ENCODE data around the gene CUX1.
A peak's percentile ranks its signal among the peaks of the same experiment; 100 is the strongest.
"Not testable (repeated sequence)": the region's sequence is repeated elsewhere in the genome, so short reads cannot be mapped to it uniquely, and the experiment has no call there.

The CUX1 gene

DNA sequence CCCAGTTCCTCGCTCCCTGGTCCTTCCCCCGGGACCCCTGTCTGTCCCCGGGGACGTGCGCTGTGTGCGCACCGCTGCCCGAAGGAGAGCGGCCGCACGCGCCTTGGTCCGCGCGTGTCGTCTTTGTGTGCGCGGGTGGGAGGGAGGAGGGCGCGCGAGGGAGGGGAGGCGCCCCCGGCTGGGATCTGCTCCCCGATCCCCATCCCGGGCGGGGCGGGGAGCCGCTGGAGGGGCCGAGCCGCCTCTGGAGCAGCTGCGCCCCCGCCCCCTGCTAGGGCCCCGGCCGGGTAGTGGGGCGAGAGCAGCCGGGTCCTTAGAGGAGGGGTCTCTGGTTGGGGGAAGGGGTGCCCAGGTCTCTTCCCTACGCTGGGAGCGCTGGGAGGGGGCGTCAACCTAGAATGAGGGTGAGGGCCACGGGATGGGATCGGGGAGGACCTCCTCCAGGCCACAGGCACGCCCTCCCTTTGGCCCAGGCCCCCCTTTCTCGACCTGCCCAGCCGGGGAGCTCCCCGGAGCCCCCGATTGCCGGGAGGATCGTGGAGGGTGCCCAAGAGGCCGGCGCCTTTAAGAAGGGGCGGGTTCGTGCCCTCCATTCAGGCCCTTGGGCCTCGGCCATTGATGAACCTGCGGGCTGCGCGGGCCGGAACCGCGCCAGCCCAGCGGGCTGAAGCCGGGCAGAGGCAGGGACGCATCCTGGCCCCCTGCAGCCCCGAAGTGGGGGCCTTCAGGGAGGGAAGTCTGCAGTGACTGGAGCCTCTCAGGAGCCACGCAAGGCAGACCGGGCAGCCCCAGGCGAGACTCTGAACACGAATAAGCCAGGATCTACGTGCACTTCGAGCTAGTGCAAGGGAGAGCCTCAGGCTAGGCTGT lies 469.9 kb downstream of the CUX1 start:
- FAIRE-seq (peak; percentile 4), DNase-seq (ENCODE audit: insufficient read length, low spot score) (peak; percentile 57)

DNA sequence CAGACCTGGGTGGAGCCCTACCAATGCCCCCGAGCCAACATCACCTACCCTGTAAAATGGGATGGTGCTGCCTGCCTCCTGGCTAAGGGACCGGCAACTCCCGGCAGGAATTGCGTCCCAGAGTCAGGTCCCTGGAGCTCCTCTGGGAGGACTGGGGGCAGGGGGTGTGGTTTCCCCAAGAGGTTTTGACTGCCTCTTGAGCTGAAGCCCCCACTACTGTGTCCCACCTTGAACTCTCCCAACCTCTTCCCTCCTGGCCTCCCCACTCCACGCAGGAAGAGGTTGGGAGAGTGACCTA lies 470.5 kb downstream of the CUX1 start:
- no peak for DNase-seq (ENCODE audit: insufficient read length, low spot score)
- FAIRE-seq: no peak

DNA sequence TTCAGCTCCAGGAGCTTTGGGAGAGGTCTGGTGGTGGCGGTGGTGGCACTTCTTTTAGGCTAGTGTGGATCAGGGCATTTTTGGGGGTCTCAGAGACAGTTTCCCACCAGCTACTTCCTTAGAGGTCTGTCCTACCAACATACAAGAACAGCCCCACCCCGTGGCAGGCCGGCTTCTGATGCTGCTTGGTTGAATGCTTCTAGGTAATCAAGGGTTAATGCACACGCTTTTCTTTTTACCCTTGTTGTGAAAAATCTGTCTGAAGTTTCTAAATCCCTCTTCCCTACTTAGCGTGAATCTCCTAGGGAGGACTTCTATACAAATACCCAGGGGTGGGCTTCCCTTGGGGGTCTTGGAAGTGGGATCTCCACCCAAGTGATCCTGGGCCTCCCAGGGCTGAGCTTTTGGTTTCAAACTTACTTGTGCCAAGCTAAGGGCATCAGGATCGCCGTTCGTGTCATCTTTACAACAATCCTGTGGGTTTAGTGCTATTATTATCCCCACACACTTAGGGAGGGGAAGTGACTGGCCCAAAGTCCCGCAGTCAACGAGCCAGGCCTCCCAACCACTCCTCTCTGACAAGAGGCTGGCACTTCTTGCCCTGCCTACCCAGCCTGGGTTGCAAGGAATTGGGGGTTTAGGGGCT lies 471.0 kb downstream of the CUX1 start:
- DNase-seq (ENCODE audit: insufficient read length, low spot score) (no peak), FAIRE-seq (no peak)

DNA sequence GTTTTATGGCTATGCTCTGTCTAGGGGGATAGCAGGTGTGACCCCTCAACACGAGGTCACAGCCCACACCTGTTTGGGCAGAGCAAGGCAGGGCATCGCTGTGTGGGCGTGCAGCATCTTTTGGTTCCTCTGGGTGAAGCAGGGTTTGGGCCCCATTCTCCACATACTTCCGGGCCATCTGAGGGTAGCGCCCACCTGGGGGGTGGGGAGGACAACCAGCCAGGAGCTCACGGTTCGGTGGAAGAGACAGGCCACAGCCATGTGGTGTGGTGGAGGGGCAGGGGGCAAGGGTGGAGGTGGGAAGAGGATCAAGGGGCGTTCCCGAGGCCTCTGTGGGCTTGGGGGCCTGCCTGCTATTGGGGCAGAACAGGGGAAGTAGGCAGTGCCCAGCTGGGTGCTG lies 471.6 kb downstream of the CUX1 start:
- DNase-seq (ENCODE audit: insufficient read length, low spot score) (no peak), FAIRE-seq (no peak)

DNA sequence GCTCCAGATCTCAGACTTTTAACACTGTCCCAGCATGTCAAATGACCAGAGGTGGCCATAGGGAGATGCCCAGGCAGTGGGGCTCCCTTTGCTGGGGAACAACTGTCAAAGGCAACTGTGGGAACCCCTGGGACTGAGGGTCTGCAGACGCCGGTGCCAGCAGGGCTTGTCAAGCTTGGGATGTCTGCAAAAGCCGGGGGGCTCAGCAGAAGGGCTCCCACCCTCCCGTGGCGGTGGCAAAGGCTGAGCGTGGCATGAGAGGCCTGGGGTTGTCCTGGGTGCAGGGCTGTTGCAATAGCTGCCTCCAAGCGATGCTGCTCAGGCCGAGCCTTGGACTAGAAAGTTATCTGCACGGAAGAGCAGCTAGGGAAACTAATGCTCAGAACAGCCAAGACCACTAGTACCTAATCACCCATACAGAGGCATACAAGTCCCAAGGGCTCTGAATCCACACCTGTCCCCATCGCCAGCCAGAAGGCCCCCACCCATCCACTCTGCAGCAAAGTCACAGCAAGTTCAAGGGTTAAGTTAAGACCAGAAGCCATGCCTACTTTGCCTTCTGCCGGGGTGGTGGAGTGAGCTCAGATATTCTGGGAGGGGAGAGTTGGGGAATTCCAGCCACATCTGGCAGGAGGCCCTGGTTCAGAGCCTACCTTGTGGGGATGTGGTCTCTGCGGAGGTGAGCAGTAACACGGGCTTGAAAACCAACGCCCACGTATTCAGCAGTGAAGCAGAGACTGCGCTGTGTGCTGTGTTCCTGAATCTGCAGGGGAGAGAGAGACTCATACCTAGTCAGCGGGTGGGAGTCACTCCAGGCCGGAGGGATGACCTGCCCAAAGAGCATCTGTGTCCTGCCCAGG lies 473.9 kb downstream of the CUX1 start:
- FAIRE-seq (no peak), DNase-seq (ENCODE audit: insufficient read length, low spot score) (no peak)

DNA sequence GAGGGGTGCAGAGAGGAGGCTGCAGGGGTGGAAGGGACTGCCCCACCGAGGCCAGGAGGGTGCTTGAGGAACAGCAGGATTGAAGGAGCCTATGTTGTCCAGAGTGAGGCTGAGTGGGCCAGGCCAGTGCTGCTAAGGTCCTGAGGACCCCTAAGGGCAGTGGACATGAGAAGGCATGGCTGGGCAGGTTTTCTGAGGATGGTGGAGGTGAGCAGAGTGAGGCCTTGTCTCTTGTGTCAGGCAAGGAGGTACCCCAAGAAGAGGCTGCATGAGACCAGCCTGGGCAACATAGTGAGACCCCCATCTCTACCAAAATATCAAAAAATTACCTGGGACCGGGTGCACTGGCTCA lies 474.5 kb downstream of the CUX1 start:
- FAIRE-seq (no peak), DNase-seq (ENCODE audit: insufficient read length, low spot score) (no peak)

DNA sequence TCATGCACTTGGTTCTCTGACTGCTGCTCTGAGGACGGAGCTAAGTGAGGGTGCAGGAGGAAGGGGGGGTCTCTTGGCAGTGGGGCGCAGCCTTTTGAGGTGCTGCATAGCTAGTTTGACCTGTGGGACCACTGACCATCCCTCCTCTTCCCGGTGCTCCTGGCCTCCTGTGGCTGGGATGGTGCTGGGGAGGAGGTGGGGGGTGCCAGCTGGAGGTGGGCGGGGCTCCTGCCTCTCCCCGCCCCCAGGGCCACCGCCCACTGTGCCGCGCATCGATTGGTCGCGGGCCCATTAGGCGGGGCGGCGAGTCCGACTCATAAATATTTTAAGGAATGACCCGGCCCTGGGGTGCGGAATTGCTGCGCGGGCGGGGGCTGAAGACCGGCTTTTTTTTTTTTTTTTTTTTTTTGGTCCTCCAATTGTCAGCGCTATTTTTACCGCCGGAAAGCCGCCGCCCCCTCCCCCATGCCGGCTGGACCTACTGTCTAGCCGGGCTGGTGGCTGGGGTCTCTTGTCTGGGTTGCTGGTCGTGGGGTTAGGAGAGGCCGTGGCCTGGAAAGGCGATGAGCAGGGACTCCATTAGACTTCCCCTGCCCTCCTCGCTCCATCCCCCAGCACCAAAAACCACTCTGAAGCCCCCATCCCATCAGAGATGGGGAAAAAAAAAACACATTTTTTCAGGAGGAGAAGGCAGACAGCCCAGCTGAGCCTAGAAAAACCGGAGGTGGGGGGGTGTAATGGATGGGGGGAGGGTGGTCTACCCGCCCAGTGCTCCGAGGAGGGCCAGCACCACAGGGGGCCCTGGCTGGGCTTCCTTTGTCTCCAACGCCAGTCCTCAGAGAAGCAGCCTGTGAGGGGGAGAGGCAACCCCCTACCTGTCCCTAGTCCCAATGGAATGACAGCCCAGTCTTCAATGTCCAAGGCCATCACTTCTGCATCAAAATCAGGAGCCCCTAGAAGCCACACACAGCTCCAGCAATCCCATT lies 475.7 kb downstream of the CUX1 start:
- no peak for FAIRE-seq

DNA sequence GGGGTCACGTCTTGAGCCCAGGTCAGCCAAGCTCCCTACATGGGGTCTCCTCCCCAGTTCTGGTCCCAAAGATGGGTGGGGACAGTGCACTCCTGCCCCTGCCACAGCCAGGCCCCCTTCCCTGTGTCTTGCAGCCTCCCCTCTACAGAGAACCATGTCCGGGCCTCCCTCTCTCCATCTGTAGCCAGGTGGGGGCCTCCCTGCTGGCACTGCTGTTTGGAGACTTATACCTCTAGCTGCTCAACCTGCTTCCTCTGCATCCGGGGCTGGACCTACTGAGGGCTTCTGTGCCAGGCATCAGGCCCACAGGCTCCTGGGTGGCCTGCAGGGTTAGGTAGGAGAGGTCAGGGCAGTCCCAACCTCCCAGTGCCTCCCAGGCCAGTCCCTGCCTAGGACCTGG lies 477.2 kb downstream of the CUX1 start:
- no peak for DNase-seq (ENCODE audit: insufficient read length, low spot score)
- FAIRE-seq: no peak

More for the DNA sequence above, 475.7 kb downstream of the CUX1 start:
- no peak for DNase-seq (ENCODE audit: insufficient read length, low spot score)

DNA sequence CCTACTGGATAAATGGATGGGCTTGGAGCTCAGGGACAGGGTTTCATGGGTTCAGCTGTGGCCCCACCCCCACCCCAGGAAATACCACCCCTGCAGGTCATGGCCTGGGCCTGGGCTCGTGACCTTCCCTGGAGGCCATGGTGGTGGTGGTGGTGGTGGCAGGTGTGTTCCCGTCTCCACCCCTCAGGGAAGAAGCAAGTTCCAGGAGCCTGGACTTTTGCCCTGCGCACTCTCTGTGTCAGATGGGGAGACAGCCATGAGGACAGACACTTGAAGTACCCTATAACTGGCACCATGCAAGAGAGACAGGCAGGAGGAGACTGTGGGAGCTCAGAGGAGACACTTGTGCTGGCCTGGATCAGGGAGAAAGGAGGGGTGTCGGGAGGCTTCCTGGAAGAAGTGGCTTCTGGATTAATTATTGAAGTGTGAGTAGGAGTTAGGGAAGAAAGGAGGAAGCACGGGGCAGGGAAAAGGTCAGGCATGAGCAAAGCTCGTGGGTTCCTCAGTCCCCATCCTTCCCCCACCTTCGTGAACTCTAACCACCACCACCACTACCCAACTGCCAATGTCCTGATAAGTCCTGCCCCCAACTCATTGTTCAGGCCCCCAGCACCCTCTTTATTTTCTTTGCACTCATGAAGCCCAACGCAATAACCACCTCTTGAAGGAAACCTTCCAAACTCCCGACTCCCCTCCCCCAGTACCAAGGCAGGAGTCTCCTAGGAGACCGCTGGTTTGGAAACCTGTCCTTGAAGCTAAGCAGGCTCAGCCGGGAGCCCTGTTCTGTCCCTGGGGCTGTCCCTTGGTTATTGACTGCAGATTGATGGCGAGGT lies 478.1 kb downstream of the CUX1 start:
- no peak for DNase-seq (ENCODE audit: insufficient read length, low spot score)
- FAIRE-seq: no peak

DNA sequence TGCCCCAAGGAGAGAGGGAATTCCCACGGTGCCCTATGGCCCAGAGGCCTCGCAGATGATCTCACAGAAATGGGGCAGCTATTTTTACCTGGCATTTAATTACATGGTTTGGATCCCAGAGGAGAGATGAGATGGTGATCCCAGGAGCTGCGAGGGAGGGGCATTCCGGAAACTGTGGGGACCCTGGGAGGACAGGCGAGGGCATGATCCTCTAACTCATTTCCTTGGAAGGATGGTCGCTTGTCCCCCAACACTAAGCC lies 478.7 kb downstream of the CUX1 start:
- no peak for FAIRE-seq

DNA sequence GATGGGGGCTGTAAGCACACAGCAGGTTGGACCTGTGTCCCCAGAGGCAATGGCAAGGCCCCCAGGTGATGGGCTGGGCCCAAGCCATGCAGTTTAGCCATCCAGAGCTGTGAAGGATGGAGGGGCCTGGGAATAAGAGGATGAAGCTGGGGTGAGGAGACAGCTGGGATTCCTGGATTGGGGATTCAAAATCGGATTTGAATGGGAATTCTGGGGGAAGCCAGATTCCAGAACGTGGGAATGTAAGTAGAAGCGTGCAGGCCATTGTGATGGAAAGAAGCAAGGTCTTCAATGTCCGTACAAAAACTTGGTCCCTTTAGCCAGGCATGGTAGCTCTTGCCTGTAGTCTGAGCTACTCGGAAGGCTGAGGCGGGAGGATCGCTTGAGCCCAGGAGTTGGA lies 479.1 kb downstream of the CUX1 start:
- FAIRE-seq: no peak
- DNase-seq (ENCODE audit: insufficient read length, low spot score): no peak

More for the DNA sequence above, 478.7 kb downstream of the CUX1 start:
- no peak for DNase-seq (ENCODE audit: insufficient read length, low spot score)

DNA sequence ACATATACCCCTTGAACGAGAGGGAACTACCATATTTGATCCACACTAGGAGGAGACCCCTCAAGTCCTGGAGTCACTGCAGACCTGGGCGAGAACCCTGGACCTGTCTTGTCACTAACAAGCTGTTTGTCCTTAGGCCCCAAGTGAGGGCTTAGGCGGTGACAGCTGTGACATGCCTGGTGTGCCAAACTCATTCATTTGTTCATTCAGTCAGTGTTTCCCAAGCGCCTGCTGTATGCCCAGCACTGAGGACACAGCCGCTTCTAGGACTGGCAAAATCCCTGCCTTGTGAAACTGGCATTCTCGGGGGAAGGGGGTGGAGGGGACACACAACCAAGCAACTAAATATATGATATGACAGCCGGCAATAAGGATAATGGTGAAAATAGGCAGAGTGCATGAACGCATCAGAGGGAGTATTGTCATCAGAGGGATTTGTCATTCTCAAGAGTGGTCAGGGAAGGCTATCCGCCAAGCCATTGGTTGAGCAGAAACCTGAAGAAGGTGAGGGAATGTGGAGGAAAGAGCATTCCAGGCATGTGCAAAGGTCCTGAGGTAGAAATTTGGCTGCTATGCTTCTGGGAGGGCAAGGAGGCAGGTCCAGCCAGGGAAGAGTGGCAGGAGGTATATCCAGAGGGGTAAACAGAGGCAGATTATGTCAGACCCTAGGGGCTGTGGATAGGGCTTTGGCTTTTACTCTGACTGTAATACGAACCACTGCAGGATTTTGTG lies 480.2 kb downstream of the CUX1 start:
- no peak for DNase-seq (ENCODE audit: insufficient read length, low spot score)

DNA sequence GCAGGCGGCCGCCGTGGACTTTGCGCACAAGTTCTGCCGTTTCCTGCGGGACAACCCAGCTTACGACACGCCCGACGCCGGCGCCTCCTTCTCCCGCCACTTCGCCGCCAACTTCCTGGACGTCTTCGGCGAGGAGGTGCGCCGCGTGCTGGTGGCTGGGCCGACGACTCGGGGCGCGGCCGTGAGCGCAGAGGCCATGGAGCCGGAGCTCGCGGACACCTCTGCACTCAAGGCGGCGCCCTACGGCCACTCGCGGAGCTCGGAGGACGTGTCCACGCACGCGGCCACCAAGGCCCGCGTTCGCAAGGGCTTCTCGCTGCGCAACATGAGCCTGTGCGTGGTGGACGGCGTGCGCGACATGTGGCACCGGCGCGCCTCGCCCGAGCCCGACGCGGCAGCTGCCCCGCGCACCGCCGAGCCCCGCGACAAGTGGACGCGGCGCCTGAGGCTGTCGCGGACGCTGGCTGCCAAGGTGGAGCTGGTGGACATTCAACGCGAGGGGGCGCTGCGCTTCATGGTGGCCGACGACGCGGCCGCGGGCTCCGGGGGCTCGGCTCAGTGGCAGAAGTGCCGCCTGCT lies 483.3 kb downstream of the CUX1 start:
- DNase-seq (ENCODE audit: insufficient read length, low spot score) (no peak), FAIRE-seq (no peak)

More for the DNA sequence above, 480.2 kb downstream of the CUX1 start:
- no peak for FAIRE-seq

DNA sequence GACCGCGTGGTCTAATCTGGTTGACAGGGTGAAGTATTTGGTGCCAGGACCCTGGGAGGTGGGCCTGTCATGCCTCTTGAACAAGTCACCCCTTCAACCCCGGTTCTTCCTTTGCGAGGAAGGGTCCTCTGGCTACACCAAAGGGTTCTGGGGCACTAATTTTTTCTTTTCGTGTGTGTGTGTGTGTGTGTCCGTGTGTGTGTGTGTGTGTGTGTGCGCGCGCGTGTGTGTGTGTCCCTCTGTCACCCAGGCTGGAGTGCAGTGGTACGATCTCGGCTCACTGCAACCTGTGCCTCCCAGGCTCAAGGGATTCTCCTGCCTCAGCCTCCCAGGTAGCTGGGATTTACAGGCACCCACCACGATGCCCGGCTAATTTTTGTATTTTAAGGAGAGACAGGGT lies 483.9 kb downstream of the CUX1 start:
- FAIRE-seq: not testable (repeated sequence)

DNA sequence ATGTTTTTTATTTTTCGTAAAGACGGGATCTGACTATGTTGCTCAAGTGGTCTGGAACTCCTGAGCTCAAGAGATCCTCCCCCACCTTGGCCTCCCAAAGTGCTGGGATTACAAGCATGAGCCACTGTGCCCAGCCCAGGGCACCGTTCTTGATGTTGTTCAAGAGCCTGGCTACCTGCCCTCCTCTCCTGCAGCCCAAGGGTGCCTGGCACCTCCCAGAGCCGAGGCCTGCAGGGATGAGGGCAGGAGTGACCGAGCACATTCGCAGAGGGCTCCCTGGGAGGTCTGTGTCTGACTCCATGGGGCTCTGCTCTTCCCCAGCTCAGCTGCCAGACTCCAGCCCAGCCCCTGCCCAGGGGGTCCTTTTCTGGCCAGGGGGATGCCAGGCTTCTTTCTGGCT lies 484.6 kb downstream of the CUX1 start:
- FAIRE-seq: no peak
- no peak for DNase-seq (ENCODE audit: insufficient read length, low spot score)

More for the DNA sequence above, 483.9 kb downstream of the CUX1 start:
- DNase-seq (ENCODE audit: insufficient read length, low spot score): not testable (repeated sequence)

DNA sequence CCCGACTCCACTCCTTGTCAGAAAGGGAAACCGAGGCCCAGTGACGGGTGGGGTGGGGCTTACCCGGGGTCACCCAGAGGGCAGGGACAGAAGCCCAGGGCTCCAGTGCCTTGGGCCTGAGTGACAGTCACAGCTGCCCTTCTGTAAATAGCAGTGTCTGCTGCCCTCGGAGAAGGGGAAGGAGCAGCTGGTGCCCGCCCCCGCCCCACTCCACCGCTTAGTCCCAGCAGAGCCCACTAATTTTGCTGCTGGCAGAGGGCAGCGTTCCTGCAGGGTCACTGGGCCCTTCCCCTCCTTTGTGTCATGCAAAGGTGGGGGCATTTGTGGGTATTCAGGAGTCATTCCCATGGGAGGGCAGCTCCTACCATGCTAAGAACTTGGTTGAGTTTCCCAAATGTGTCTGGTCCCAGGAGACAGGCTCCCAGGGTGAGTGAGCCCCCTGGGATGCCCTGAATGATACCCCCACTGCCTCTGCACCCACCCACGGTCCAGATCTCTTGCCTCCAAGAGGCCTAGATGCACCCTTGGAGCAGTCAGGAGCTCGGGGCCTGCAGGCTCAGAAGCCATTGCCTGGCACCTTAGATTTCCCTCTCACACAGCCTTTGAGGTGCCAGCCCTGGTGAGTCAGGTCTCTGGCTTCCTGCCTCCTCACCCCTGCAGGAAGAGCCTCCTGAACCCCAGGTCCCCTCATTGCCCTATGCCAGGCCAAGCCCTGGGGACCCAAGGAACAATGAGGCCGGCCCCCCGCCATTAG lies 486.4 kb downstream of the CUX1 start:
- no peak for DNase-seq (ENCODE audit: insufficient read length, low spot score)

DNA sequence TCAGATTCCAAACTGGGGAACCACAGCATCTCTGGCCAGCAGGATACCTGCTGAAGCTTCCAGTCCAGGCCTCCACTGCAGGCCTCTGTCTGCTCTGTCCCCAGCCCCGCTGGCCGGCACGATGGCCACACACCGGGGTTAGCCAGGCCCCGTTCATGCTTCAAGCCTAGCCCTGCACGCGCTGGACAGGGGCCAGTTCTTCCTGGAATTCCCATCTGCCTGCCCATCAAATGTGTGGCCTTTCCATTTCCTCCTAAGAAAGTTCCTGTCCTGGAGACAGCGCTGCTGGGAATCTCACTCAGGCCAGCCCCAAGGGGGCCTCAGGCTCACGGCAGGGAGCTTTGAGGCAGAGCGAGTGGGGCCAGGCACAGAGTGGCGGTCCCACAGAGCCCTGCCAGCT lies 487.2 kb downstream of the CUX1 start:
- no peak for FAIRE-seq
- DNase-seq (ENCODE audit: insufficient read length, low spot score): no peak

More for the DNA sequence above, 486.4 kb downstream of the CUX1 start:
- no peak for FAIRE-seq
